WTC11 (cell line): ENCODE measurements around the gene PLCE1. TPM values are rescaled to one million over a fixed set of nuclear protein-coding genes. Genes with fewer than 3 reads are reported as not detected.

ENCODE experiments used
- ATAC-seq: fragments of 200-7000 bp; cut with Tn5 transposase; 2 replicates; pipeline ENCODE4 v1.10.0; 2021; ENCODE audit warnings: mild to moderate bottlenecking, moderate library complexity
- CTCF ChIA-PET: fragments of 300-600 bp; sonication (Branson Sonifier 250); formaldehyde crosslinking; loops from one replicate; lab custom pipeline; 2021; ENCODE audit warnings: antibody characterized with exemption; lab: Charles Lee
- POLR2A ChIA-PET: fragments of 350-600 bp; sonication (Branson Sonifier 250); formaldehyde crosslinking; loops from one replicate; lab custom pipeline; 2021; ENCODE audit warnings: antibody characterized with exemption; lab: Charles Lee
- DNase-seq: peaks from one replicate; pipeline ENCODE4 v3.0.0; 2021; ENCODE audit warnings: low spot score
- H3K27ac Mint-ChIP-seq: 2 replicates; pipeline ENCODE4 v1.8.0; 2021; ENCODE audit warnings: mixed read lengths
- H3K27me3 Mint-ChIP-seq: 2 replicates; pipeline ENCODE4 v1.8.0; 2021; ENCODE audit warnings: low read depth, mild to moderate bottlenecking, moderate library complexity, mixed read lengths
- H3K36me3 Mint-ChIP-seq: 2 replicates; pipeline ENCODE4 v1.8.0; 2021; ENCODE audit warnings: mixed read lengths
- H3K4me1 Mint-ChIP-seq: 2 replicates; pipeline ENCODE4 v1.8.0; 2022; ENCODE audit warnings: mixed read lengths
- H3K4me3 Mint-ChIP-seq: 2 replicates; pipeline ENCODE4 v1.8.0; 2021; ENCODE audit warnings: mild to moderate bottlenecking, moderate library complexity, mixed read lengths
- H3K9me3 Mint-ChIP-seq: 2 replicates; pipeline ENCODE4 v1.8.0; 2021; ENCODE audit warnings: mixed read lengths
- CREM ChIP-seq: sonication (generic); formaldehyde crosslinking; IDR thresholded peaks from 2 replicates; pipeline ENCODE4 v1.8.1; 2022; ENCODE audit warnings: mild to moderate bottlenecking, missing genetic modification reagents, moderate library complexity
- E2F1 ChIP-seq: sonication (generic); formaldehyde crosslinking; IDR thresholded peaks from 2 replicates; pipeline ENCODE4 v1.8.0; 2022; ENCODE audit warnings: mild to moderate bottlenecking, missing genetic modification reagents
- EMX1 ChIP-seq: fragments of 250-450 bp; sonication (Bioruptor Pico); IDR thresholded peaks from 2 replicates; pipeline ENCODE4 v1.8.0; 2021; ENCODE audit warnings: mild to moderate bottlenecking
- ETV6 ChIP-seq: sonication (generic); formaldehyde crosslinking; IDR thresholded peaks from 2 replicates; pipeline ENCODE4 v1.8.1; 2022; ENCODE audit warnings: mild to moderate bottlenecking, missing genetic modification reagents
- GABPB1 ChIP-seq: sonication (generic); formaldehyde crosslinking; IDR thresholded peaks from 2 replicates; pipeline ENCODE4 v1.8.1; 2023; ENCODE audit warnings: mild to moderate bottlenecking, missing genetic modification reagents
- GRHL2 ChIP-seq: fragments of 250-450 bp; sonication (Bioruptor Pico); IDR thresholded peaks from 2 replicates; pipeline ENCODE4 v1.8.0; 2022; ENCODE audit warnings: mild to moderate bottlenecking, moderate library complexity; ENCODE audit not compliant: insufficient replicate concordance, severe bottlenecking
- IRF1 ChIP-seq: sonication (generic); formaldehyde crosslinking; IDR thresholded peaks from 2 replicates; pipeline ENCODE4 v1.8.0; 2023; ENCODE audit warnings: missing genetic modification reagents
- IRF2 ChIP-seq: sonication (generic); formaldehyde crosslinking; IDR thresholded peaks from 2 replicates; pipeline ENCODE4 v1.8.0; 2022; ENCODE audit warnings: low read depth, missing genetic modification reagents, borderline replicate concordance
- NFATC4 ChIP-seq: fragments of 250-450 bp; sonication (Bioruptor Pico); IDR thresholded peaks from 2 replicates; pipeline ENCODE4 v1.9.0; 2021; ENCODE audit warnings: mild to moderate bottlenecking
- NFYB ChIP-seq: sonication (generic); formaldehyde crosslinking; conservative IDR thresholded peaks from 2 replicates; pipeline ENCODE4 v1.8.0; 2022; ENCODE audit warnings: low read depth, missing genetic modification reagents
- NR1H2 ChIP-seq: sonication (generic); formaldehyde crosslinking; IDR thresholded peaks from 2 replicates; pipeline ENCODE4 v1.9.0; 2021; ENCODE audit warnings: mild to moderate bottlenecking, moderate library complexity, missing genetic modification reagents
- OVOL2 ChIP-seq: fragments of 250-450 bp; sonication (Bioruptor Pico); IDR thresholded peaks from 2 replicates; pipeline ENCODE4 v1.9.0; 2021; ENCODE audit warnings: mild to moderate bottlenecking, borderline replicate concordance
- TEAD4 ChIP-seq: sonication (generic); formaldehyde crosslinking; IDR thresholded peaks from 2 replicates; pipeline ENCODE4 v1.8.0; 2022; ENCODE audit warnings: mild to moderate bottlenecking, missing genetic modification reagents
- USF1 ChIP-seq: sonication (generic); formaldehyde crosslinking; IDR thresholded peaks from 2 replicates; pipeline ENCODE4 v1.8.0; 2022; ENCODE audit warnings: mild to moderate bottlenecking, missing genetic modification reagents
- USF2 ChIP-seq: sonication (generic); formaldehyde crosslinking; IDR thresholded peaks from 2 replicates; pipeline ENCODE4 v1.8.1; 2023; ENCODE audit warnings: mild to moderate bottlenecking, missing genetic modification reagents, moderate library complexity
- ZBTB21 ChIP-seq: sonication (generic); formaldehyde crosslinking; IDR thresholded peaks from 2 replicates; pipeline ENCODE4 v1.8.1; 2023; ENCODE audit warnings: mild to moderate bottlenecking, missing genetic modification reagents, borderline replicate concordance
- ZBTB43 ChIP-seq: sonication (generic); formaldehyde crosslinking; IDR thresholded peaks from 2 replicates; pipeline ENCODE4 v1.8.1; 2023; ENCODE audit warnings: mild to moderate bottlenecking, missing genetic modification reagents
- ZMAT4 ChIP-seq: fragments of 250-450 bp; sonication (Bioruptor Pico); IDR thresholded peaks from 2 replicates; pipeline ENCODE4 v1.9.0; 2021; ENCODE audit warnings: mild to moderate bottlenecking
- ZNF263 ChIP-seq: sonication (generic); formaldehyde crosslinking; IDR thresholded peaks from 2 replicates; pipeline ENCODE4 v1.8.1; 2022; ENCODE audit warnings: low read depth, mild to moderate bottlenecking, moderate library complexity, missing genetic modification reagents
- ZNF425 ChIP-seq: fragments of 250-450 bp; sonication (Bioruptor Pico); conservative IDR thresholded peaks from 2 replicates; pipeline ENCODE4 v1.9.0; 2021; ENCODE audit warnings: mild to moderate bottlenecking
- ZNF532 ChIP-seq: fragments of 250-450 bp; sonication (Bioruptor Pico); IDR thresholded peaks from 2 replicates; pipeline ENCODE4 v1.9.0; 2021; ENCODE audit warnings: mild to moderate bottlenecking, borderline replicate concordance
- total RNA-seq: library from RNA; stranded (reverse); gene quantifications from 3 replicates; pipeline ENCODE4 v1.2.3, GENCODE V29; 2021

PLCE1 gene
- total RNA-seq, 1 experiment from 2014 or later, result 0.11 TPM

GRCh38 chr10:94006591-94007550 is 13.1 kb downstream of the PLCE1 start (continued):
- TF ChIP-seq ZMAT4 (CRISPR knock-in tag) (no peak), CREM (CRISPR knock-in tag) (no peak), USF2 (no peak), ETV6 (no peak), E2F1 (CRISPR knock-in tag) (no peak), ZNF532 (CRISPR knock-in tag) (no peak)

GRCh38 chr10:94008526-94008925 is 14.8 kb downstream of the PLCE1 start:
- ATAC-seq, result no peak
- Mint-ChIP-seq H3K36me3 (0 out of 2 replicates have a peak, but pooled peaks cover 5% of the 10 kb centered on the region), H3K27ac (no peak overlapping the region), H3K4me3 (no peak overlapping the region), H3K27me3 (peaks cover 5% of the 10 kb centered on the region; the same call in 1 of the 2 replicates), H3K9me3 (peaks cover 23% of the 10 kb centered on the region), H3K4me1 (peaks cover 6% of the 10 kb centered on the region)
- ChIA-PET CTCF (no interaction called here), POLR2A (no interaction called here)
- no peak for TF ChIP-seq ETV6
- TF ChIP-seq GABPB1 (CRISPR knock-in tag), result no peak
- TF ChIP-seq ZBTB21 (CRISPR knock-in tag), result no peak
- TF ChIP-seq NFYB (CRISPR knock-in tag), result no peak
- TF ChIP-seq ZBTB43 (CRISPR knock-in tag), result no peak
- TF ChIP-seq ZNF425 (CRISPR knock-in tag), result no peak
- no peak for TF ChIP-seq EMX1 (CRISPR knock-in tag)
- no peak for TF ChIP-seq TEAD4 (CRISPR knock-in tag)
- TF ChIP-seq NR1H2 (CRISPR knock-in tag), result no peak
- no peak for TF ChIP-seq GRHL2 (CRISPR knock-in tag)
- no peak for TF ChIP-seq OVOL2 (CRISPR knock-in tag)
- TF ChIP-seq ZNF263 (CRISPR knock-in tag), result no peak
- no peak for TF ChIP-seq IRF1 (CRISPR knock-in tag)
- TF ChIP-seq USF1 (CRISPR knock-in tag), result no peak
- TF ChIP-seq IRF2, result no peak
- TF ChIP-seq NFATC4 (CRISPR knock-in tag), result no peak
- DNase-seq, result no peak
